Epithelial cell of esophagus (primary cell): ENCODE measurements around the gene S100A9.

Experiments
- DNase-seq: peaks from one replicate; pipeline ENCODE4 v3.0.0; 2010; ENCODE audit warnings: low read depth
- H3K4me3 ChIP-seq: 2 replicates; pipeline ENCODE4 v1.5.1; 2011; ENCODE audit warnings: mild to moderate bottlenecking, low read length, control low read depth
- TF ChIP-seq, protein P1 (sequence below): IDR thresholded peaks from 2 replicates; pipeline ENCODE4 v1.5.1; 2011; ENCODE audit warnings: low read depth, mild to moderate bottlenecking, low read length, control low read depth, inconsistent platforms; ENCODE audit not compliant: insufficient read depth; ENCODE audit errors: missing control alignments

The S100A9 gene

GRCh38 chr1:153322568-153322967 lies 35.1 kb upstream of the S100A9 start:
- no peak overlapping the region for H3K4me3 ChIP-seq
- TF ChIP-seq, protein P1, sequence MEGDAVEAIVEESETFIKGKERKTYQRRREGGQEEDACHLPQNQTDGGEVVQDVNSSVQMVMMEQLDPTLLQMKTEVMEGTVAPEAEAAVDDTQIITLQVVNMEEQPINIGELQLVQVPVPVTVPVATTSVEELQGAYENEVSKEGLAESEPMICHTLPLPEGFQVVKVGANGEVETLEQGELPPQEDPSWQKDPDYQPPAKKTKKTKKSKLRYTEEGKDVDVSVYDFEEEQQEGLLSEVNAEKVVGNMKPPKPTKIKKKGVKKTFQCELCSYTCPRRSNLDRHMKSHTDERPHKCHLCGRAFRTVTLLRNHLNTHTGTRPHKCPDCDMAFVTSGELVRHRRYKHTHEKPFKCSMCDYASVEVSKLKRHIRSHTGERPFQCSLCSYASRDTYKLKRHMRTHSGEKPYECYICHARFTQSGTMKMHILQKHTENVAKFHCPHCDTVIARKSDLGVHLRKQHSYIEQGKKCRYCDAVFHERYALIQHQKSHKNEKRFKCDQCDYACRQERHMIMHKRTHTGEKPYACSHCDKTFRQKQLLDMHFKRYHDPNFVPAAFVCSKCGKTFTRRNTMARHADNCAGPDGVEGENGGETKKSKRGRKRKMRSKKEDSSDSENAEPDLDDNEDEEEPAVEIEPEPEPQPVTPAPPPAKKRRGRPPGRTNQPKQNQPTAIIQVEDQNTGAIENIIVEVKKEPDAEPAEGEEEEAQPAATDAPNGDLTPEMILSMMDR: no peak
- DNase-seq: no peak

DNA sequence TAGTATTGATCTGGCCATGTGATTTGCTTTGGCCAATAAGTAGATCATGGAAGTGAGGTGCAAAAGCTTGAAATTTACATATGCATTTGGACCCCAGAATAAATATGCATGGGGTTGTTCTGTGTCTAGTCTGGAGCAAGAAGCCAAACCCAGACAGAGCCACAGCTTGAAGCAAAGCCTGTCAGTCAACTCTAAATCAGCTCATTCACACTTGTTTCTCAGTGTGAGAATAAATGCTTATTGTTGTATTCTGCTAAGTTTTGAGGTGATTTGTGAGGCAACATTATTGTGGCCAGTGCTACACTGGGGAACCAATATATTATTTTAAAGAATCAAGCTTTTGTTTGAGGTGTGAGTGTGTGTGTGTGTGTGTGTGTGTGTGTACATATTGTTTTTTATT lies 32.7 kb upstream of the S100A9 start:
- TF ChIP-seq, protein P1: no peak
- DNase-seq: no peak
- H3K4me3 ChIP-seq: no peak overlapping the region

- no peak for DNase-seq
- no peak overlapping the region for H3K4me3 ChIP-seq
- TF ChIP-seq, protein P1: no peak
Measured at GRCh38 chr1:153333902-153334301, 23.8 kb upstream of the S100A9 start.

DNA sequence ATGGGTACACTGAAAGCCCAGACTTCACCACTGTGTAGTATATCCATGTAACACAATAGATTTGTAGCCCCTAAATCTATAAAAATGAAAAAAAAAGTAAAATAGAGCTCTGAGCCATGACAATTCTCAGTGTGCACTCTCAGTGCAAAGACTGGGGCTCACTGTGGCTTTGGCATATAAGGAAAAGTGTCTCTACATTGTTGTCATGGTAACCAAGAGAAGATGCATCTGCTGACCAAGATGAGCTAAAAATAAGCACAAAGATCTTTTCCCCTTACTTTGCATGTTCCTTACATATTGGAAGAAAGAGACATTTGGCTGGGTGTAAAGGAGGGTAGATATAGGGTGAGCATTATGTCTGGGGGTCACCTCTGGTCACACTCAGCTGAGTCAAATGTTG lies 21.0 kb upstream of the S100A9 start:
- TF ChIP-seq, protein P1: no peak
- no peak for DNase-seq
- no peak overlapping the region for H3K4me3 ChIP-seq

DNA sequence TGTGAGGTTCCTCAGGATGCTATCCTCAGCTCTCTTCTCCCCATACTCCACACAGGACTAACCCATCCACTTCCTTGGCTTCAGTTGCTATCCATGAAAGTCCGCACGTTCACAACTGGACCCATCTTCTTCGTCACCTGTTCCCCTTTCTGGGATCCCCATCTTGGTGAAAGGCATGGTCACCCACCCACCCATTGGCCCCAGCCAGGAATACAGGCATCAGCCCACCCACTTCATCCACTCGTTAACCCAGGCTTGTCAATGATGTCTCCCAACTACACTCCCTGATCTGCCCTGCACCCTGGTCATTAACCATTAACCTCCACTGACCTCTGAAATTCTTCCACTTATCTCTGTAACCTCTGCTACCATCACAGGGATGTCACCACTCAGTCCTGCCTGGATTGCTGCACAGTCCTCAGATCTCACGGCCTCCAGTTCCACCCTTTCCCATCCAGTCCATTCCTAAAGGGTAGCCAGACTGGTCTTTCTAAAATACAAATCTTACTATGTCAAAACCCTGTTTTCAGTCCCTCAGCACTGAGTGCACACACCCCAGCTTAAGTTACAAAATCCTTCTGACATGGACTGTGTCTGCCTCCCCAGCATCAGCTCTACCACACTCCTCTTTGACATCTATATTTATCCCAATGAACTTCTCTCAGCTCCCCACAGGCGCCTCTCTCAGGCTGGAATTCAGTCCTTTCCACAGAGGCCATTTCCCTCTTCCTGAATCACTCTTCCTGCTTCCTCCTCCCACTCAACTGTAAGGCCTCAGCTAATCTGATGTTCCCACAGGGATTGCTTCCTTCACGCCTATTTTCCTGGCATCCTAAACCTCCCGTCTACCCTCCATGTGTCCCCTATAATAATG lies 19.4 kb upstream of the S100A9 start:
- H3K4me3 ChIP-seq: no peak overlapping the region
- no peak for DNase-seq
- TF ChIP-seq, protein P1: no peak

GRCh38 chr1:153339802-153340201 lies 17.9 kb upstream of the S100A9 start:
- TF ChIP-seq, protein P1: no peak
- DNase-seq: no peak
- no peak overlapping the region for H3K4me3 ChIP-seq

DNA sequence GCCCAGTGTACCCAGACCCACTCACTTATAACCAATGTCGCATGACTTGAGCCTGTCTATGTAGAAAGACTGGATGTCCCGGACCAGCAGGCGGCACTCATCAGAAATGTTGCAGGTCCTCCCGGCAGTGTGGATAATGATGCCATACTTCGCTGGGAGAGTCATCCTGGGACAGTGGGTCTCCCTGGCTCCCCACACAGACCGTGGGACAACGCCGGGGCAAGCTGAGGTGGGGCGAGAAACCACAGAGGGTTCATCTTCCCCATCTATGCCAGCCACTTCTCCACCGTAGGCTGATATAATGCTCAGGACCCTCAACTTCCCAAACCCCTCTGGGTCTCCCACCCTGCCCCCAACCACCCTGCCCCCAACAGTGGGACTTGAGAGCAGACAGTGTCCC lies 17.3 kb upstream of the S100A9 start:
- TF ChIP-seq, protein P1: no peak
- no peak overlapping the region for H3K4me3 ChIP-seq
- DNase-seq: no peak
